ENCODE measurements around the gene CD300LF. TPM values are rescaled to one million over a fixed set of nuclear protein-coding genes. Genes with fewer than 3 reads are reported as not detected.

CD300LF gene
- total and polyA plus RNA-seq, 9 of the 15 experiments (the other 6 are each of a cell fraction or from before 2014, with no cell fraction given), result not detected

- no peak overlapping the region for H3K27ac ChIP-seq (ENCODE audit: extremely low read depth, low read depth, low read length)
- ATAC-seq (no peak), FAIRE-seq (no peak), DNase-seq (ENCODE audit: extremely low read depth in 1 of 4, low spot score in 3 of 4) (no peak)
- WGBS (ENCODE audit: insufficient coverage, low coverage, missing lambda C conversion rate), result 4% methylated on average over 8 of the region's 9 CpGs
- H4K20me1 ChIP-seq (replicated peaks; ENCODE audit: control insufficient read depth, insufficient read depth, low read length), result peaks cover 5% of the 10 kb centered on the region; the same call in 1 of the 2 replicates
- TF ChIP-seq PHTF2 (CRISPR knock-in tag; IDR thresholded peaks at IDR 0.05), result no peak
- no peak for TF ChIP-seq ZNF584 (CRISPR knock-in tag; IDR thresholded peaks at IDR 0.05; ENCODE audit: low read depth)
- TF ChIP-seq TEAD1 (CRISPR knock-in tag; IDR thresholded peaks at IDR 0.05), result no peak
- no peak for TF ChIP-seq SMAD2 (IDR thresholded peaks at IDR 0.05; ENCODE audit: low read depth, low read length)
- no peak for TF ChIP-seq ZNF184 (CRISPR knock-in tag; IDR thresholded peaks at IDR 0.05)
- no peak for TF ChIP-seq ZNF436 (CRISPR knock-in tag; IDR thresholded peaks at IDR 0.05)
- TF ChIP-seq USF1 (CRISPR knock-in tag; IDR thresholded peaks at IDR 0.05), result no peak
- TF ChIP-seq E2F8 (IDR thresholded peaks at IDR 0.05; ENCODE audit: low read depth, partially characterized antibody), result no peak
- TF ChIP-seq NCOA2 (IDR thresholded peaks at IDR 0.05; ENCODE audit: partially characterized antibody in 2 of 2), result no peak
- no peak for TF ChIP-seq RBM14 (IDR thresholded peaks at IDR 0.05; ENCODE audit: borderline replicate concordance, insufficient read depth, low read depth, low read length)
- TF ChIP-seq SIRT6 (IDR thresholded peaks at IDR 0.05; ENCODE audit: low read depth, low read length), result no peak
- TF ChIP-seq TFAP4 (CRISPR knock-in tag; IDR thresholded peaks at IDR 0.05; ENCODE audit: borderline replicate concordance), result no peak
- H3K9ac ChIP-seq (ENCODE audit: insufficient read depth in 1 of 2, low read depth in 2 of 2, low read length in 2 of 2), result no peak overlapping the region
- POLR2A ChIA-PET, result interaction anchor here (1.1 kb wide), 1 partner anchor 17 kb away, joined by 3 read pairs; no protein-coding TSS in a partner anchor
- in situ Hi-C loops (cut with MboI) (loop anchor here (5.0 kb wide), 1 partner anchor 214 kb away; no protein-coding TSS in a partner anchor), intact Hi-C loops (cut with micrococcal nuclease) (loop anchor here (5.0 kb wide), 1 partner anchor 109 kb away; no protein-coding TSS in a partner anchor)
- H2AFZ ChIP-seq (ENCODE audit: low read depth, low read length), result no peak overlapping the region
- H3K4me2 ChIP-seq (ENCODE audit: insufficient read depth, low read length), result no peak overlapping the region
- H3K9me3 ChIP-seq (replicated peaks; ENCODE audit: control insufficient read depth, insufficient read depth, low read depth, low read length), result no peaks in the 10 kb centered on the region
- H3K79me2 ChIP-seq (ENCODE audit: control insufficient read depth, insufficient read depth, low read length), result no peaks in the 10 kb centered on the region
- CTCF ChIA-PET (ENCODE audit: low intra/inter-chr PET ratio), result interaction anchor here (0.6 kb wide), 1 partner anchor 124 kb away, joined by 4 read pairs; no protein-coding TSS in a partner anchor
- H3K36me3 ChIP-seq (ENCODE audit: control insufficient read depth, insufficient read depth, low read length), result no peaks in the 10 kb centered on the region
- peaks cover 24 to 39% of the 10 kb centered on the region in 2 experiments for H3K4me1 ChIP-seq (replicated peaks in 1 of 2; ENCODE audit: control insufficient read depth in 2 of 2, insufficient read depth in 2 of 2, low read length in 2 of 2)
- H3K4me3 ChIP-seq, result no peak overlapping the region
- no TSS peak for BruUV-seq (replicated peaks)
- no peaks in the 10 kb centered on the region for H3K9me1 ChIP-seq (ENCODE audit: control insufficient read depth, insufficient read depth, low read length)
- peaks cover 20 to 42% of the 10 kb centered on the region in 2 experiments; a peak in 4 of 5 replicates for H3K27me3 ChIP-seq (ENCODE audit: control insufficient read depth in 2 of 2, insufficient read depth in 2 of 2, low read length in 2 of 2)
These were observed 30.3 kb upstream of the CD300LF start for GRCh38 chr17:74742978-74743545.

Data from K562 (cell line).